Uterus (tissue), 4 donors: ENCODE results near the gene ANKRD2. TPM values are rescaled to one million over a fixed set of nuclear protein-coding genes. Genes with fewer than 3 reads are reported as not detected.

Experiments used
- DNase-seq, 2 donors: peaks; one replicate each; pipeline ENCODE4 v3.0.0-alpha.2; 2019 to 2020
- H3K27ac ChIP-seq, 2 donors: fragments of 200-600 bp; sonication (generic); 1 replicate in 1 of 2; 2 replicates in 1 of 2; pipeline ENCODE4 v1.5.1; 2016 to 2018
- H3K27me3 ChIP-seq, 2 donors: fragments of 200-600 bp; sonication (generic); one replicate each; pipeline ENCODE4 v1.5.1; 2018 to 2019; ENCODE audit warnings: control low read depth in 1 of 2
- H3K36me3 ChIP-seq, 2 donors: fragments of 200-600 bp; sonication (generic); one replicate each; pipeline ENCODE4 v1.5.1; 2019; ENCODE audit warnings: control low read depth in 1 of 2
- H3K4me1 ChIP-seq, 2 donors: fragments of 200-600 bp; sonication (generic); one replicate each; pipeline ENCODE4 v1.5.1; 2018 to 2019; ENCODE audit warnings: control low read depth in 1 of 2
- H3K4me3 ChIP-seq, 2 donors: fragments of 200-600 bp; sonication (generic); 1 replicate in 1 of 2; 2 replicates in 1 of 2; pipeline ENCODE4 v1.5.1; 2018 to 2019; ENCODE audit warnings: mild to moderate bottlenecking in 1 of 2
- H3K9me3 ChIP-seq, 2 donors: fragments of 200-600 bp; sonication (generic); one replicate each; pipeline ENCODE4 v1.5.1; 2019; ENCODE audit warnings: control low read depth in 1 of 2
- CTCF ChIP-seq, 4 experiments: fragments of 200-600 bp in 2 of 4; fragments of 450-650 bp in 2 of 4; sonication (generic) in 2 of 4; IDR thresholded peaks; one replicate each; pipeline ENCODE4 v1.5.1; 2016 to 2019; ENCODE audit warnings: antibody characterized with exemption in 4 of 4, mild to moderate bottlenecking in 2 of 4, moderate library complexity in 1 of 4
- POLR2A ChIP-seq, 2 donors: fragments of 450-650 bp; IDR thresholded peaks; one replicate each; pipeline ENCODE4 v1.6.1; 2016; ENCODE audit warnings: antibody characterized with exemption in 2 of 2, mild to moderate bottlenecking in 1 of 2, moderate library complexity in 1 of 2
- intact Hi-C: fragments of 100-400 bp; cut with DNase I; formaldehyde crosslinking; loops from one replicate; pipeline ENCODE4 v1.15.1; 2023; ENCODE audit warnings: low total_unique reads
- total RNA-seq, 4 donors: library from RNA; depleted of rRNA in 3 of 4; stranded (reverse); fragments of >200 nt in 3 of 4; gene quantifications; one replicate each; pipeline versions ENCODE4 v1.1.0 to v1.2.4, GENCODE V29; 2014 to 2023
- donor health status: DM: yes; HTN: yes; CAD: no.

Gene ANKRD2
- total RNA-seq, 4 donors from 2014 or later: 0.43 to 0.48 TPM; not detected in 2

GRCh38 chr10:97628228-97628627, 55.6 kb downstream of the ANKRD2 start:
- H3K4me1 ChIP-seq: no peaks in the 10 kb centered on the region
- no peak for DNase-seq
- TF ChIP-seq CTCF (IDR thresholded peaks at IDR 0.05): no peak
- TF ChIP-seq POLR2A (IDR thresholded peaks at IDR 0.05): no peak
- intact Hi-C loops: no loop called here
- H3K9me3 ChIP-seq: no peaks in the 10 kb centered on the region
- H3K27me3 ChIP-seq: no peaks in the 10 kb centered on the region
- no peak overlapping the region for H3K4me3 ChIP-seq
- no peak overlapping the region for H3K27ac ChIP-seq
- H3K36me3 ChIP-seq: no peaks in the 10 kb centered on the region

- no peak overlapping the region for H3K27ac ChIP-seq
- H3K4me3 ChIP-seq: no peak overlapping the region
- H3K36me3 ChIP-seq: no peaks in the 10 kb centered on the region
Measured at GRCh38 chr10:97629289-97629688, 56.7 kb downstream of the ANKRD2 start.

GRCh38 chr10:97631098-97631497, 58.5 kb downstream of the ANKRD2 start:
- no peaks in the 10 kb centered on the region for H3K27me3 ChIP-seq
- no peak overlapping the region for H3K4me3 ChIP-seq
- no peak for TF ChIP-seq POLR2A (IDR thresholded peaks at IDR 0.05)
- TF ChIP-seq CTCF (IDR thresholded peaks at IDR 0.05): no peak
- H3K36me3 ChIP-seq: no peaks in the 10 kb centered on the region
- intact Hi-C loops: no loop called here
- H3K9me3 ChIP-seq: no peaks in the 10 kb centered on the region
- DNase-seq: no peak
- H3K27ac ChIP-seq: no peak overlapping the region
- no peaks in the 10 kb centered on the region for H3K4me1 ChIP-seq

More at GRCh38 chr10:97629289-97629688, 56.7 kb downstream of the ANKRD2 start:
- no peak for DNase-seq
- H3K9me3 ChIP-seq: no peaks in the 10 kb centered on the region
- TF ChIP-seq POLR2A (IDR thresholded peaks at IDR 0.05) (no peak), CTCF (IDR thresholded peaks at IDR 0.05) (no peak)
- H3K4me1 ChIP-seq: no peaks in the 10 kb centered on the region
- intact Hi-C loops: no loop called here
- no peaks in the 10 kb centered on the region for H3K27me3 ChIP-seq

- intact Hi-C loops: no loop called here
Measured at GRCh38 chr10:97632949-97633884, 60.6 kb downstream of the ANKRD2 start, which contains the start of gene MORN4. MORN4 (minus strand) TSS chr10:97633500; CDS start chr10:97619653, 13,847 bp downstream.

More at GRCh38 chr10:97632949-97633884, 60.6 kb downstream of the ANKRD2 start, which contains the start of gene MORN4:
- Histone ChIP-seq H3K9me3 (no peaks in the 10 kb centered on the region), H3K27ac (peak within 1 kb of the TSS; percentile 50 to 55), H3K4me3 (peak within 1 kb of the TSS; percentile 58 to 75), H3K27me3 (no peaks in the 10 kb centered on the region), H3K36me3 (no peaks in the 10 kb centered on the region), H3K4me1 (no peaks in the 10 kb centered on the region)
- TF ChIP-seq POLR2A (IDR thresholded peaks at IDR 0.05) (no peak), CTCF (IDR thresholded peaks at IDR 0.05) (peak in 2 of 4 experiments; percentile 3 to 6)
- peak; percentile 92 to 93 for DNase-seq

Other genes starting within 250 kb of the ANKRD2 start
- gene FRAT2, start 238.1 kb upstream of the ANKRD2 start, total RNA-seq: 10 to 100 TPM in 1 of 4 donors, 1 to 10 TPM in 3; 2.4 to 14.9 (median 4.8) TPM
- 10 to 100 TPM; 14.8 to 27.6 (median 25.0) TPM for gene RRP12, start 171.4 kb upstream of the ANKRD2 start, total RNA-seq
- gene PGAM1, start 146.6 kb upstream of the ANKRD2 start, total RNA-seq: 100 to 1,000 TPM; 106 to 142 (median 127) TPM
- 100 to 1,000 TPM in 1 of 4 donors, 10 to 100 TPM in 3; 26.7 to 349 (median 48.3) TPM for gene EXOSC1, start 126.8 kb upstream of the ANKRD2 start, total RNA-seq
- 10 to 100 TPM in 2 of 4 donors, 1 to 10 TPM in 2; 1.8 to 31.8 (median 19.0) TPM for gene ZDHHC16, start 126.6 kb upstream of the ANKRD2 start, total RNA-seq
- gene MMS19, start 74.4 kb upstream of the ANKRD2 start, total RNA-seq: 10 to 100 TPM; 44.6 to 87.7 (median 73.7) TPM
- 10 to 100 TPM in 1 of 4 donors, 1 to 10 TPM in 2, under 1 TPM in 1; 0.29 to 25.9 (median 6.7) TPM for gene UBTD1, start 73.9 kb upstream of the ANKRD2 start, total RNA-seq
- gene HOGA1, start 11.6 kb downstream of the ANKRD2 start, total RNA-seq: 1 to 10 TPM in 2 of 4 donors, under 1 TPM in 2; 0.26 to 2.5 (median 0.97) TPM
- gene C10orf62, start 16.9 kb downstream of the ANKRD2 start, total RNA-seq: not detected
- gene MORN4, start 60.7 kb downstream of the ANKRD2 start, total RNA-seq: 10 to 100 TPM in 3 of 4 donors, 1 to 10 TPM in 1; 3.1 to 11.5 (median 10.8) TPM
- gene PI4K2A, start 67.9 kb downstream of the ANKRD2 start, total RNA-seq: 10 to 100 TPM in 3 of 4 donors, 1 to 10 TPM in 1; 5.6 to 14.7 (median 11.9) TPM
- gene AVPI1, start 114.5 kb downstream of the ANKRD2 start, total RNA-seq: 10 to 100 TPM in 2 of 4 donors, 1 to 10 TPM in 1, under 1 TPM in 1; 0.51 to 15.1 (median 10.8) TPM
- gene MARVELD1, start 141.0 kb downstream of the ANKRD2 start, total RNA-seq: 100 to 1,000 TPM in 1 of 4 donors, 10 to 100 TPM in 3; 36.9 to 158 (median 59.4) TPM
- gene ZFYVE27, start 164.3 kb downstream of the ANKRD2 start, total RNA-seq: 10 to 100 TPM in 3 of 4 donors, 1 to 10 TPM in 1; 2.8 to 32.3 (median 16.7) TPM
- gene SFRP5, start 199.2 kb downstream of the ANKRD2 start, total RNA-seq: 10 to 100 TPM in 1 of 4 donors, under 1 TPM in 1, not detected in 2; 0.24 to 59.1 TPM